Activated CD8-positive, alpha-beta memory T cell treated with anti-CD3 and anti-CD28 coated beads for 24 hours (primary cell): Measurements from ENCODE around the gene FANCE.
"Not testable (repeated sequence)": the region's sequence is repeated elsewhere in the genome, so short reads cannot be mapped to it uniquely, and the experiment has no call there.

Experiments
- DNase-seq: peaks from one replicate; pipeline ENCODE4 v3.0.0-alpha.2; 2020

Gene FANCE

GRCh38 chr6:35432702-35433101 is 19.4 kb upstream of the FANCE start:
- not testable (repeated sequence) for DNase-seq

- no peak for DNase-seq
Measured at GRCh38 chr6:35435074-35435837, 16.9 kb upstream of the FANCE start.

- no peak for DNase-seq
Measured at GRCh38 chr6:35436071-35436857, 15.9 kb upstream of the FANCE start.

- not testable (repeated sequence) for DNase-seq
Measured at GRCh38 chr6:35438378-35439065, 13.6 kb upstream of the FANCE start.

- no peak for DNase-seq
Measured at GRCh38 chr6:35439308-35439707, 12.8 kb upstream of the FANCE start.

GRCh38 chr6:35441205-35441604 is 10.9 kb upstream of the FANCE start:
- no peak for DNase-seq

GRCh38 chr6:35441642-35442041 is 10.5 kb upstream of the FANCE start:
- DNase-seq, result no peak

- no peak for DNase-seq
Measured at GRCh38 chr6:35442693-35443092, 9.4 kb upstream of the FANCE start.

GRCh38 chr6:35443341-35444030 is 8.7 kb upstream of the FANCE start:
- DNase-seq, result no peak

GRCh38 chr6:35445691-35446090 is 6.4 kb upstream of the FANCE start:
- DNase-seq, result no peak

GRCh38 chr6:35448191-35448590 is 3.9 kb upstream of the FANCE start:
- DNase-seq, result no peak

GRCh38 chr6:35449287-35449881 is 2.8 kb upstream of the FANCE start:
- peak; percentile 74 for DNase-seq

GRCh38 chr6:35451354-35452182 is 570 bp upstream of the FANCE start:
- DNase-seq, result no peak

- no peak for DNase-seq
Measured at GRCh38 chr6:35453236-35453635, 1.1 kb downstream of the FANCE start.

- no peak for DNase-seq
Measured at GRCh38 chr6:35454391-35455110, 2.4 kb downstream of the FANCE start.

- DNase-seq, result no peak
Measured at GRCh38 chr6:35457907-35458306, 5.8 kb downstream of the FANCE start.

- no peak for DNase-seq
Measured at GRCh38 chr6:35461270-35461669, 9.1 kb downstream of the FANCE start.

GRCh38 chr6:35463292-35463691 is 11.2 kb downstream of the FANCE start:
- DNase-seq, result no peak

- no peak for DNase-seq
Measured at GRCh38 chr6:35465646-35466045, 13.5 kb downstream of the FANCE start.

GRCh38 chr6:35468181-35468979 is 16.2 kb downstream of the FANCE start, which contains the start of gene RPL10A:
TSS of gene RPL10A (plus strand) at chr6:35468401. CDS start at chr6:35468435, 34 bp downstream.
- DNase-seq, result peak; percentile 97
